GM23338 (cell line): Measurements from ENCODE around the gene TYMP. TPM values are rescaled to one million over a fixed set of nuclear protein-coding genes. Genes with fewer than 3 reads are reported as not detected.

Source experiments
- ATAC-seq: fragments of 200-7000 bp; cut with Tn5 transposase; 3 replicates; pipeline ENCODE4 v1.9.1; 2020
- DNase-seq: peaks from one replicate; pipeline ENCODE4 v3.0.0-alpha.2; 2015; ENCODE audit warnings: low spot score
- H2AFZ ChIP-seq: fragments of 200-600 bp; sonication (generic); 2 replicates; pipeline ENCODE4 v1.8.0; 2016; ENCODE audit warnings: antibody characterized with exemption, mild to moderate bottlenecking, moderate library complexity
- H3F3A ChIP-seq: fragments of 200-600 bp; sonication (generic); replicated peaks from 2 replicates; pipeline ENCODE4 v1.8.0; 2017; ENCODE audit warnings: antibody characterized with exemption, mixed run types, low read depth
- H3K27ac ChIP-seq: fragments of 200-600 bp; sonication (generic); 2 replicates; pipeline ENCODE4 v1.6.1; 2016; ENCODE audit warnings: low read depth
- H3K27me3 ChIP-seq: fragments of 200-600 bp; sonication (generic); 2 replicates; pipeline ENCODE4 v1.8.0; 2016; ENCODE audit warnings: mild to moderate bottlenecking, mixed run types, moderate library complexity; ENCODE audit not compliant: insufficient read depth
- H3K36me3 ChIP-seq: fragments of 200-600 bp; sonication (generic); 2 replicates; pipeline ENCODE4 v1.8.0; 2016; ENCODE audit warnings: mild to moderate bottlenecking; ENCODE audit not compliant: insufficient read depth
- H3K4me1 ChIP-seq: fragments of 200-600 bp; sonication (generic); 2 replicates; pipeline ENCODE4 v1.8.0; 2016; ENCODE audit warnings: mild to moderate bottlenecking, moderate library complexity; ENCODE audit not compliant: insufficient read depth
- H3K4me2 ChIP-seq: fragments of 200-600 bp; sonication (generic); 2 replicates; pipeline ENCODE4 v1.7.1; 2017; ENCODE audit warnings: mixed run types
- H3K4me3 ChIP-seq: fragments of 200-600 bp; sonication (generic); 2 replicates; pipeline ENCODE4 v1.6.1; 2016; ENCODE audit warnings: mixed run types
- H3K79me2 ChIP-seq: fragments of 200-600 bp; sonication (generic); replicated peaks from 2 replicates; pipeline ENCODE4 v1.8.0; 2017; ENCODE audit warnings: mild to moderate bottlenecking; ENCODE audit not compliant: insufficient read depth
- H3K9me2 ChIP-seq: fragments of 200-600 bp; sonication (generic); 2 replicates; pipeline ENCODE4 v1.8.0; 2017; ENCODE audit not compliant: insufficient read depth
- H4K20me1 ChIP-seq: fragments of 200-600 bp; sonication (generic); replicated peaks from 2 replicates; pipeline ENCODE4 v1.8.0; 2017; ENCODE audit warnings: mild to moderate bottlenecking; ENCODE audit not compliant: insufficient read depth
- H3K27ac Mint-ChIP-seq: 2 replicates; pipeline ENCODE4 v1.8.0; 2020; ENCODE audit warnings: inconsistent platforms, mild to moderate bottlenecking, moderate library complexity, mixed read lengths
- H3K27me3 Mint-ChIP-seq: 3 replicates; pipeline ENCODE4 v1.8.0; 2022; ENCODE audit warnings: low read depth, mild to moderate bottlenecking, moderate library complexity, mixed read lengths, inconsistent platforms; ENCODE audit not compliant: insufficient read depth, poor library complexity
- H3K36me3 Mint-ChIP-seq: 3 replicates; pipeline ENCODE4 v1.8.0; 2021; ENCODE audit warnings: low read depth, mild to moderate bottlenecking, inconsistent platforms, moderate library complexity, mixed read lengths
- H3K4me1 Mint-ChIP-seq: 3 replicates; pipeline ENCODE4 v1.8.0; 2020; ENCODE audit warnings: mild to moderate bottlenecking, inconsistent platforms, mixed read lengths
- H3K4me3 Mint-ChIP-seq: 3 replicates; pipeline ENCODE4 v1.8.0; 2021; ENCODE audit warnings: moderate library complexity, mild to moderate bottlenecking, inconsistent platforms, mixed read lengths
- H3K9me3 Mint-ChIP-seq: 3 replicates; pipeline ENCODE4 v1.8.0; 2020; ENCODE audit warnings: moderate library complexity, mild to moderate bottlenecking, inconsistent platforms, mixed read lengths
- JUNB ChIP-seq: IDR thresholded peaks from one replicate; pipeline ENCODE4 v1.6.1; 2016; ENCODE audit warnings: antibody characterized with exemption; ENCODE audit not compliant: unreplicated experiment
- NANOG ChIP-seq: IDR thresholded peaks from 2 replicates; pipeline ENCODE4 v1.6.1; 2016; ENCODE audit warnings: antibody characterized with exemption, borderline replicate concordance
- POLR2AphosphoS5 ChIP-seq: IDR thresholded peaks from 2 replicates; pipeline ENCODE4 v1.6.1; 2016; ENCODE audit warnings: antibody characterized with exemption, low read depth
- STAT1 ChIP-seq: IDR thresholded peaks from one replicate; pipeline ENCODE4 v1.6.1; 2016; ENCODE audit warnings: antibody characterized with exemption; ENCODE audit not compliant: unreplicated experiment
- ZNF114 ChIP-seq: fragments of 250-450 bp; sonication (Bioruptor Pico); IDR thresholded peaks from 2 replicates; pipeline ENCODE4 v1.5.0; 2020; ENCODE audit warnings: mild to moderate bottlenecking, moderate library complexity
- polyA plus RNA-seq: library from polyadenylated mRNA; unstranded; fragments of >200 nt; fragmentation: Nextera tagmentation; extraction: Ambion mirVana; gene quantifications from 2 replicates; pipeline ENCODE4 v1.2.1, GENCODE V29; 2016
- total RNA-seq: library from RNA; depleted of rRNA; stranded (reverse); fragments of >200 nt; shearing (Covaris generic); gene quantifications from 2 replicates; pipeline ENCODE4 v1.2.3, GENCODE V29; 2014
- TF ChIP-seq, protein P1 (sequence below), 2 experiments: fragments of 200-600 bp in 1 of 2; sonication (generic) in 1 of 2; conservative IDR thresholded peaks; 2 replicates each; pipeline versions ENCODE4 v1.5.1 to v1.6.1; 2016 to 2017; ENCODE audit warnings: antibody characterized with exemption in 2 of 2, low read depth in 2 of 2, mild to moderate bottlenecking in 2 of 2, moderate library complexity in 1 of 2
- TF ChIP-seq, protein P2 (sequence below): IDR thresholded peaks from one replicate; pipeline ENCODE4 v1.6.1; 2018; ENCODE audit warnings: antibody characterized with exemption; ENCODE audit not compliant: unreplicated experiment
- TF ChIP-seq, protein P3 (sequence below): IDR thresholded peaks from 2 replicates; pipeline ENCODE4 v1.6.1; 2016; ENCODE audit warnings: antibody characterized with exemption
- TF ChIP-seq, protein P4 (sequence below): fragments of 250-450 bp; sonication (Bioruptor Pico); IDR thresholded peaks from 2 replicates; pipeline ENCODE4 v1.5.0; 2020; ENCODE audit warnings: mild to moderate bottlenecking, moderate library complexity

Gene TYMP
- total and polyA plus RNA-seq, 2 experiments from 2014 or later, result 0.28 to 1.8 TPM

DNA sequence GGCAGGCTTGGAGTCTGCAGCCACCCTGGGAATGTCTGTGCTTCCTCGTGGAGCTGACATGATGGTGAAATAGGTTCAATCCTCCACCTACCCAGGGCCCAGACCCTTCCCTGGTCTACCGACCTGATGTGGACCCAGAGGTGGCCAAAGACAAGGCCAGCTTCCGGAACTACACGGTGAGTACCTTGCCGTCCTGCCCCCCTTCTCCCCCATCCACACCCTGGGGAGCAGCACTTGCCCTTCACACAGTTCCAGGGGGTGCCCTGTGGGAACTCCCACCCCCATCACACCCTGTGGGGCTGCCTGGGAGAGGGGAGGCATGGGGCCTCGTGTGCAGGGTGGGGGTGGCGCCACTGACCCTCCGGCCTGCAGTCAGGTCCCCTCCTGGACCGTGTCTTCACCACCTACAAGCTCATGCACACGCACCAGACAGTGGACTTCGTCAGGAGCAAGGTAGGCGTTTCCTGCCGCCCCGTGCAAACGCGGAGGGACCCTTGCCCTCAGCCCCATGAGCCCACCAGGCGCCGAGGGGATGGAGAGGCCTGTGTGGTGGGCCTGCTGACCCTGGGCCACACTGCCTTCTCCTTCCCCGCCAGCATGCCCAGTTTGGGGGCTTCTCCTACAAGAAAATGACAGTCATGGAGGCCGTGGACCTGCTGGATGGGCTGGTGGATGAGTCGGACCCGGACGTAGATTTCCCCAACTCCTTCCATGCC lies 42.4 kb downstream of the TYMP start (continued):
- TF ChIP-seq, protein P1, sequence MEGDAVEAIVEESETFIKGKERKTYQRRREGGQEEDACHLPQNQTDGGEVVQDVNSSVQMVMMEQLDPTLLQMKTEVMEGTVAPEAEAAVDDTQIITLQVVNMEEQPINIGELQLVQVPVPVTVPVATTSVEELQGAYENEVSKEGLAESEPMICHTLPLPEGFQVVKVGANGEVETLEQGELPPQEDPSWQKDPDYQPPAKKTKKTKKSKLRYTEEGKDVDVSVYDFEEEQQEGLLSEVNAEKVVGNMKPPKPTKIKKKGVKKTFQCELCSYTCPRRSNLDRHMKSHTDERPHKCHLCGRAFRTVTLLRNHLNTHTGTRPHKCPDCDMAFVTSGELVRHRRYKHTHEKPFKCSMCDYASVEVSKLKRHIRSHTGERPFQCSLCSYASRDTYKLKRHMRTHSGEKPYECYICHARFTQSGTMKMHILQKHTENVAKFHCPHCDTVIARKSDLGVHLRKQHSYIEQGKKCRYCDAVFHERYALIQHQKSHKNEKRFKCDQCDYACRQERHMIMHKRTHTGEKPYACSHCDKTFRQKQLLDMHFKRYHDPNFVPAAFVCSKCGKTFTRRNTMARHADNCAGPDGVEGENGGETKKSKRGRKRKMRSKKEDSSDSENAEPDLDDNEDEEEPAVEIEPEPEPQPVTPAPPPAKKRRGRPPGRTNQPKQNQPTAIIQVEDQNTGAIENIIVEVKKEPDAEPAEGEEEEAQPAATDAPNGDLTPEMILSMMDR (conservative IDR thresholded peaks at IDR 0.05; ENCODE audit: low read depth in 2 of 2), result no peak
- TF ChIP-seq, protein P2, sequence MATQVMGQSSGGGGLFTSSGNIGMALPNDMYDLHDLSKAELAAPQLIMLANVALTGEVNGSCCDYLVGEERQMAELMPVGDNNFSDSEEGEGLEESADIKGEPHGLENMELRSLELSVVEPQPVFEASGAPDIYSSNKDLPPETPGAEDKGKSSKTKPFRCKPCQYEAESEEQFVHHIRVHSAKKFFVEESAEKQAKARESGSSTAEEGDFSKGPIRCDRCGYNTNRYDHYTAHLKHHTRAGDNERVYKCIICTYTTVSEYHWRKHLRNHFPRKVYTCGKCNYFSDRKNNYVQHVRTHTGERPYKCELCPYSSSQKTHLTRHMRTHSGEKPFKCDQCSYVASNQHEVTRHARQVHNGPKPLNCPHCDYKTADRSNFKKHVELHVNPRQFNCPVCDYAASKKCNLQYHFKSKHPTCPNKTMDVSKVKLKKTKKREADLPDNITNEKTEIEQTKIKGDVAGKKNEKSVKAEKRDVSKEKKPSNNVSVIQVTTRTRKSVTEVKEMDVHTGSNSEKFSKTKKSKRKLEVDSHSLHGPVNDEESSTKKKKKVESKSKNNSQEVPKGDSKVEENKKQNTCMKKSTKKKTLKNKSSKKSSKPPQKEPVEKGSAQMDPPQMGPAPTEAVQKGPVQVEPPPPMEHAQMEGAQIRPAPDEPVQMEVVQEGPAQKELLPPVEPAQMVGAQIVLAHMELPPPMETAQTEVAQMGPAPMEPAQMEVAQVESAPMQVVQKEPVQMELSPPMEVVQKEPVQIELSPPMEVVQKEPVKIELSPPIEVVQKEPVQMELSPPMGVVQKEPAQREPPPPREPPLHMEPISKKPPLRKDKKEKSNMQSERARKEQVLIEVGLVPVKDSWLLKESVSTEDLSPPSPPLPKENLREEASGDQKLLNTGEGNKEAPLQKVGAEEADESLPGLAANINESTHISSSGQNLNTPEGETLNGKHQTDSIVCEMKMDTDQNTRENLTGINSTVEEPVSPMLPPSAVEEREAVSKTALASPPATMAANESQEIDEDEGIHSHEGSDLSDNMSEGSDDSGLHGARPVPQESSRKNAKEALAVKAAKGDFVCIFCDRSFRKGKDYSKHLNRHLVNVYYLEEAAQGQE, result no peak
- TF ChIP-seq, protein P3, sequence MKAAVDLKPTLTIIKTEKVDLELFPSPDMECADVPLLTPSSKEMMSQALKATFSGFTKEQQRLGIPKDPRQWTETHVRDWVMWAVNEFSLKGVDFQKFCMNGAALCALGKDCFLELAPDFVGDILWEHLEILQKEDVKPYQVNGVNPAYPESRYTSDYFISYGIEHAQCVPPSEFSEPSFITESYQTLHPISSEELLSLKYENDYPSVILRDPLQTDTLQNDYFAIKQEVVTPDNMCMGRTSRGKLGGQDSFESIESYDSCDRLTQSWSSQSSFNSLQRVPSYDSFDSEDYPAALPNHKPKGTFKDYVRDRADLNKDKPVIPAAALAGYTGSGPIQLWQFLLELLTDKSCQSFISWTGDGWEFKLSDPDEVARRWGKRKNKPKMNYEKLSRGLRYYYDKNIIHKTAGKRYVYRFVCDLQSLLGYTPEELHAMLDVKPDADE, result no peak
- TF ChIP-seq POLR2AphosphoS5 (no peak), NANOG (no peak)

DNA sequence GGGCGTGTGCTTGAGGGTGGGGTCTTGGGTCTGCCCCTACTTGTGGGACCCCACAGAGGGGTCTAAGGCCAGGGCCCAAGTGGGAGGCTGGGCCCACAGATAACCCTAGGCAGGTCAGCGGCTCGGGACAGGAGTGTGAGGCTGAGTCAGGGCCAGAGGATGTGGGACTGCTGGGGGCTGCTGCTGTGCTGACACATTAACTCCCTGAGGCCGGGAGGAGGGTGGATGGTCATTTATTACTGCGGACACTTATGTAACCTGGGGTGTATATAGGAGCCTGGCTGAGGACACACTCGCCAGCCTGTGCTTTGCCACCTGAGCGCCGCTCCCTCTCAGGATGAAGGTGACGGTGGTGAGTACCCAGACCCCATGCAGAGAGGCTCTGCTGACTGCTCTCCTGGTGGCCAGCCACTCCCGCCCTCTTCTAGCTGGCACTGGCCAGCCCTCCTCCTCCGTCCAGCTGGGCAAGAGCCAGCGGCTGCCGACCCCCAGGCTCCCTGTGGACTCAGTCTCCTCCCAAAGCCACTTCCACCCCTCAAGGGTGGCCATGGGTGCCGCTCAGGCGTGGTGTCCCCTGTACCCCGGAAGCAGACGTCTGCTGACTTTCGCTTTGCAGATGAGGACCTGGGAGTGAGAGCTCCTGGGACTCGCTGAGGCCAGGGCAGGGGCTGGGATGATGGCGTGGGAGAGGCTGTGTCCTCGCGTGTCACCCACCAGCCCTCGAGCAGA lies 43.1 kb downstream of the TYMP start, which contains the start of gene MIOX:
Gene MIOX (plus strand): TSS at position 299 of the 729 bp plus-strand sequence. CDS start 39 bp downstream, at position 338.
- H3K4me2 ChIP-seq, result no peak within 1 kb of the TSS
- no peaks in the 10 kb centered on the region for H4K20me1 ChIP-seq
- no peak for DNase-seq
- no peaks in the 10 kb centered on the region for H3K79me2 ChIP-seq
- no peaks in the 10 kb centered on the region for H3K4me1 ChIP-seq
- H3K9me2 ChIP-seq, result no peaks in the 10 kb centered on the region
- Mint-ChIP-seq H3K36me3 (0 out of 3 replicates have a peak, but pooled peaks cover 3% of the 10 kb centered on the region), H3K4me3 (no peak within 1 kb of the TSS; the same call in 2 of the 3 replicates), H3K9me3 (no peaks in the 10 kb centered on the region), H3K27me3 (peaks cover 9% of the 10 kb centered on the region), H3K4me1 (peaks cover 3% of the 10 kb centered on the region; the same call in 1 of the 3 replicates), H3K27ac (no peak within 1 kb of the TSS)
- H3K4me3 ChIP-seq, result no peak within 1 kb of the TSS
- ATAC-seq, result no peak
- no peaks in the 10 kb centered on the region for H3K36me3 ChIP-seq
- no peak within 1 kb of the TSS for H3K27ac ChIP-seq
- H3F3A ChIP-seq, result no peaks in the 10 kb centered on the region
- no peak within 1 kb of the TSS for H2AFZ ChIP-seq
- no peaks in the 10 kb centered on the region for H3K27me3 ChIP-seq
- TF ChIP-seq JUNB (no peak), ZNF114 (no peak), STAT1 (no peak), POLR2AphosphoS5 (no peak)
- TF ChIP-seq, protein P4, sequence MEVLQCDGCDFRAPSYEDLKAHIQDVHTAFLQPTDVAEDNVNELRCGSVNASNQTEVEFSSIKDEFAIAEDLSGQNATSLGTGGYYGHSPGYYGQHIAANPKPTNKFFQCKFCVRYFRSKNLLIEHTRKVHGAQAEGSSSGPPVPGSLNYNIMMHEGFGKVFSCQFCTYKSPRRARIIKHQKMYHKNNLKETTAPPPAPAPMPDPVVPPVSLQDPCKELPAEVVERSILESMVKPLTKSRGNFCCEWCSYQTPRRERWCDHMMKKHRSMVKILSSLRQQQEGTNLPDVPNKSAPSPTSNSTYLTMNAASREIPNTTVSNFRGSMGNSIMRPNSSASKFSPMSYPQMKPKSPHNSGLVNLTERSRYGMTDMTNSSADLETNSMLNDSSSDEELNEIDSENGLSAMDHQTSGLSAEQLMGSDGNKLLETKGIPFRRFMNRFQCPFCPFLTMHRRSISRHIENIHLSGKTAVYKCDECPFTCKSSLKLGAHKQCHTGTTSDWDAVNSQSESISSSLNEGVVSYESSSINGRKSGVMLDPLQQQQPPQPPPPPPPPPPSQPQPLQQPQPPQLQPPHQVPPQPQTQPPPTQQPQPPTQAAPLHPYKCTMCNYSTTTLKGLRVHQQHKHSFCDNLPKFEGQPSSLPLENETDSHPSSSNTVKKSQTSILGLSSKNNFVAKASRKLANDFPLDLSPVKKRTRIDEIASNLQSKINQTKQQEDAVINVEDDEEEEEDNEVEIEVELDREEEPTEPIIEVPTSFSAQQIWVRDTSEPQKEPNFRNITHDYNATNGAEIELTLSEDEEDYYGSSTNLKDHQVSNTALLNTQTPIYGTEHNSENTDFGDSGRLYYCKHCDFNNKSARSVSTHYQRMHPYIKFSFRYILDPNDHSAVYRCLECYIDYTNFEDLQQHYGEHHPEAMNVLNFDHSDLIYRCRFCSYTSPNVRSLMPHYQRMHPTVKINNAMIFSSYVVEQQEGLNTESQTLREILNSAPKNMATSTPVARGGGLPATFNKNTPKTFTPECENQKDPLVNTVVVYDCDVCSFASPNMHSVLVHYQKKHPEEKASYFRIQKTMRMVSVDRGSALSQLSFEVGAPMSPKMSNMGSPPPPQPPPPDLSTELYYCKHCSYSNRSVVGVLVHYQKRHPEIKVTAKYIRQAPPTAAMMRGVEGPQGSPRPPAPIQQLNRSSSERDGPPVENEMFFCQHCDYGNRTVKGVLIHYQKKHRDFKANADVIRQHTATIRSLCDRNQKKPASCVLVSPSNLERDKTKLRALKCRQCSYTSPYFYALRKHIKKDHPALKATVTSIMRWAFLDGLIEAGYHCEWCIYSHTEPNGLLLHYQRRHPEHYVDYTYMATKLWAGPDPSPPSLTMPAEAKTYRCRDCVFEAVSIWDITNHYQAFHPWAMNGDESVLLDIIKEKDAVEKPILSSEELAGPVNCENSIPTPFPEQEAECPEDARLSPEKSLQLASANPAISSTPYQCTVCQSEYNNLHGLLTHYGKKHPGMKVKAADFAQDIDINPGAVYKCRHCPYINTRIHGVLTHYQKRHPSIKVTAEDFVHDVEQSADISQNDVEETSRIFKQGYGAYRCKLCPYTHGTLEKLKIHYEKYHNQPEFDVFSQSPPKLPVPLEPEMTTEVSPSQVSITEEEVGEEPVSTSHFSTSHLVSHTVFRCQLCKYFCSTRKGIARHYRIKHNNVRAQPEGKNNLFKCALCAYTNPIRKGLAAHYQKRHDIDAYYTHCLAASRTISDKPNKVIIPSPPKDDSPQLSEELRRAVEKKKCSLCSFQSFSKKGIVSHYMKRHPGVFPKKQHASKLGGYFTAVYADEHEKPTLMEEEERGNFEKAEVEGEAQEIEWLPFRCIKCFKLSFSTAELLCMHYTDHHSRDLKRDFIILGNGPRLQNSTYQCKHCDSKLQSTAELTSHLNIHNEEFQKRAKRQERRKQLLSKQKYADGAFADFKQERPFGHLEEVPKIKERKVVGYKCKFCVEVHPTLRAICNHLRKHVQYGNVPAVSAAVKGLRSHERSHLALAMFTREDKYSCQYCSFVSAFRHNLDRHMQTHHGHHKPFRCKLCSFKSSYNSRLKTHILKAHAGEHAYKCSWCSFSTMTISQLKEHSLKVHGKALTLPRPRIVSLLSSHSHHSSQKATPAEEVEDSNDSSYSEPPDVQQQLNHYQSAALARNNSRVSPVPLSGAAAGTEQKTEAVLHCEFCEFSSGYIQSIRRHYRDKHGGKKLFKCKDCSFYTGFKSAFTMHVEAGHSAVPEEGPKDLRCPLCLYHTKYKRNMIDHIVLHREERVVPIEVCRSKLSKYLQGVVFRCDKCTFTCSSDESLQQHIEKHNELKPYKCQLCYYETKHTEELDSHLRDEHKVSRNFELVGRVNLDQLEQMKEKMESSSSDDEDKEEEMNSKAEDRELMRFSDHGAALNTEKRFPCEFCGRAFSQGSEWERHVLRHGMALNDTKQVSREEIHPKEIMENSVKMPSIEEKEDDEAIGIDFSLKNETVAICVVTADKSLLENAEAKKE, result no peak
